ENCODE data around the gene PELI1.
"Not testable (repeated sequence)": the region's sequence is repeated elsewhere in the genome, so short reads cannot be mapped to it uniquely, and the experiment has no call there.

Gene PELI1

GRCh38 chr2:64123740-64124139, 20.5 kb downstream of the PELI1 start:
- DNase-seq (ENCODE audit: low read depth in 2 of 2) = no peak

- DNase-seq (ENCODE audit: low read depth in 2 of 2) = no peak
Measured at GRCh38 chr2:64122358-64122757, 21.9 kb downstream of the PELI1 start.

GRCh38 chr2:64120928-64121327, 23.3 kb downstream of the PELI1 start:
- DNase-seq (ENCODE audit: low read depth in 2 of 2) = no peak

GRCh38 chr2:64120008-64120407, 24.2 kb downstream of the PELI1 start:
- no peak for DNase-seq (ENCODE audit: low read depth in 2 of 2)

GRCh38 chr2:64119369-64119768, 24.9 kb downstream of the PELI1 start:
- DNase-seq (ENCODE audit: low read depth in 2 of 2) = no peak

- DNase-seq (ENCODE audit: low read depth in 2 of 2) = no peak
Measured at GRCh38 chr2:64115808-64116598, 28.2 kb downstream of the PELI1 start.

GRCh38 chr2:64114912-64115277, 29.3 kb downstream of the PELI1 start:
- DNase-seq (ENCODE audit: low read depth in 2 of 2) = no peak

GRCh38 chr2:64114063-64114911, 29.9 kb downstream of the PELI1 start:
- DNase-seq (ENCODE audit: low read depth in 2 of 2) = no peak

- no peak for DNase-seq (ENCODE audit: low read depth in 2 of 2)
Measured at GRCh38 chr2:64112016-64112415, 32.2 kb downstream of the PELI1 start.

- no peak for DNase-seq (ENCODE audit: low read depth in 2 of 2)
Measured at GRCh38 chr2:64111426-64111825, 32.8 kb downstream of the PELI1 start.

GRCh38 chr2:64108666-64109241, 35.5 kb downstream of the PELI1 start:
- no peak for DNase-seq (ENCODE audit: low read depth in 2 of 2)

- DNase-seq (ENCODE audit: low read depth in 2 of 2) = no peak
Measured at GRCh38 chr2:64106481-64106880, 37.7 kb downstream of the PELI1 start.

GRCh38 chr2:64105670-64106461, 38.4 kb downstream of the PELI1 start:
- no peak for DNase-seq (ENCODE audit: low read depth in 2 of 2)

- DNase-seq (ENCODE audit: low read depth in 2 of 2) = no peak
Measured at GRCh38 chr2:64104933-64105332, 39.3 kb downstream of the PELI1 start.

GRCh38 chr2:64102736-64103135, 41.5 kb downstream of the PELI1 start:
- DNase-seq (ENCODE audit: low read depth in 2 of 2) = not testable (repeated sequence)

- no peak for DNase-seq (ENCODE audit: low read depth in 2 of 2)
Measured at GRCh38 chr2:64101141-64101591, 43.1 kb downstream of the PELI1 start.

GRCh38 chr2:64100584-64100983, 43.6 kb downstream of the PELI1 start:
- not testable (repeated sequence) for DNase-seq (ENCODE audit: low read depth in 2 of 2)

- DNase-seq (ENCODE audit: low read depth in 2 of 2) = no peak
Measured at GRCh38 chr2:64094663-64095382, 49.4 kb downstream of the PELI1 start.

GRCh38 chr2:64093341-64093740, 50.9 kb downstream of the PELI1 start:
- DNase-seq (ENCODE audit: low read depth in 2 of 2) = no peak

- no peak for DNase-seq (ENCODE audit: low read depth in 2 of 2)
Measured at GRCh38 chr2:64092502-64092901, 51.7 kb downstream of the PELI1 start.

- no peak for DNase-seq (ENCODE audit: low read depth in 2 of 2)
Measured at GRCh38 chr2:64090264-64090663, 54.0 kb downstream of the PELI1 start.

Data from stimulated activated CD8-positive, alpha-beta memory T cell treated with anti-CD3 and anti-CD28 coated beads, Interleukin-2, amount 100 ng/mL, for 1 hour (primary cell).